ENCODE data around the gene CCDC85B. TPM values are rescaled to one million over a fixed set of nuclear protein-coding genes. Genes with fewer than 3 reads are reported as not detected.
"Not testable (repeated sequence)": the region's sequence is repeated elsewhere in the genome, so short reads cannot be mapped to it uniquely, and the experiment has no call there.

Gene CCDC85B
- 10 to 100 TPM; 10.6 to 20.8 (median 13.6) TPM for polyA plus RNA-seq (ENCODE audit: insufficient read length in 3 of 3)
- long read RNA-seq, donor 1, transcript CCDC85B-201 (1 exons, 1,524 nt): major isoform, 37 of 37 reads
- long read RNA-seq, donor 1, partial matches to known transcripts: 0 of 37 reads
- long read RNA-seq, donor 1, other reads (novel, unspliced or antisense): 0 of 37 reads
- long read RNA-seq, donor 2, transcript CCDC85B-201 (1 exons, 1,524 nt): major isoform, 65 of 65 reads
- long read RNA-seq, donor 2, partial matches to known transcripts: 0 of 65 reads
- long read RNA-seq, donor 2, other reads (novel, unspliced or antisense): 0 of 65 reads
- long read RNA-seq, donor 3, transcript CCDC85B-201 (1 exons, 1,524 nt): major isoform, 51 of 51 reads
- long read RNA-seq, donor 3, partial matches to known transcripts: 0 of 51 reads
- long read RNA-seq, donor 3, other reads (novel, unspliced or antisense): 0 of 51 reads
- long read RNA-seq, donor 4, transcript CCDC85B-201 (1 exons, 1,524 nt): major isoform, 55 of 55 reads
- long read RNA-seq, donor 4, partial matches to known transcripts: 0 of 55 reads
- long read RNA-seq, donor 4, other reads (novel, unspliced or antisense): 0 of 55 reads
- long read RNA-seq, donor 5, transcript CCDC85B-201 (1 exons, 1,524 nt): major isoform, 32 of 32 reads
- long read RNA-seq, donor 5, partial matches to known transcripts: 0 of 32 reads
- long read RNA-seq, donor 5, other reads (novel, unspliced or antisense): 0 of 32 reads
- long read RNA-seq, donor 6, transcript CCDC85B-201 (1 exons, 1,524 nt): major isoform, 27 of 27 reads
- long read RNA-seq, donor 6, partial matches to known transcripts: 0 of 27 reads
- long read RNA-seq, donor 6, other reads (novel, unspliced or antisense): 0 of 27 reads
- long read RNA-seq, donor 7, transcript CCDC85B-201 (1 exons, 1,524 nt): major isoform, 66 of 66 reads
- long read RNA-seq, donor 7, partial matches to known transcripts: 0 of 66 reads
- long read RNA-seq, donor 7, other reads (novel, unspliced or antisense): 0 of 66 reads
- long read RNA-seq, donor 8, transcript CCDC85B-201 (1 exons, 1,524 nt): major isoform, 34 of 34 reads
- long read RNA-seq, donor 8, partial matches to known transcripts: 0 of 34 reads
- long read RNA-seq, donor 8, other reads (novel, unspliced or antisense): 0 of 34 reads
- long read RNA-seq, donor 9, transcript CCDC85B-201 (1 exons, 1,524 nt): major isoform, 65 of 65 reads
- long read RNA-seq, donor 9, partial matches to known transcripts: 0 of 65 reads
- long read RNA-seq, donor 9, other reads (novel, unspliced or antisense): 0 of 65 reads
- long read RNA-seq, donor 10, transcript CCDC85B-201 (1 exons, 1,524 nt): major isoform, 41 of 41 reads
- long read RNA-seq, donor 10, partial matches to known transcripts: 0 of 41 reads
- long read RNA-seq, donor 10, other reads (novel, unspliced or antisense): 0 of 41 reads
- long read RNA-seq, donor 11, transcript CCDC85B-201 (1 exons, 1,524 nt): major isoform, 35 of 35 reads
- long read RNA-seq, donor 11, partial matches to known transcripts: 0 of 35 reads
- long read RNA-seq, donor 11, other reads (novel, unspliced or antisense): 0 of 35 reads
- long read RNA-seq, donor 12, transcript CCDC85B-201 (1 exons, 1,524 nt): major isoform, 53 of 53 reads
- long read RNA-seq, donor 12, partial matches to known transcripts: 0 of 53 reads
- long read RNA-seq, donor 12, other reads (novel, unspliced or antisense): 0 of 53 reads
- long read RNA-seq, donor 13, transcript CCDC85B-201 (1 exons, 1,524 nt): major isoform, 25 of 25 reads
- long read RNA-seq, donor 13, partial matches to known transcripts: 0 of 25 reads
- long read RNA-seq, donor 13, other reads (novel, unspliced or antisense): 0 of 25 reads
- long read RNA-seq, donor 14: 0 reads
- long read RNA-seq, donor 15, transcript CCDC85B-201 (1 exons, 1,524 nt): major isoform, 52 of 52 reads
- long read RNA-seq, donor 15, partial matches to known transcripts: 0 of 52 reads
- long read RNA-seq, donor 15, other reads (novel, unspliced or antisense): 0 of 52 reads
- long read RNA-seq, donor 16, transcript CCDC85B-201 (1 exons, 1,524 nt): major isoform, 52 of 52 reads
- long read RNA-seq, donor 16, partial matches to known transcripts: 0 of 52 reads
- long read RNA-seq, donor 16, other reads (novel, unspliced or antisense): 0 of 52 reads

DNA sequence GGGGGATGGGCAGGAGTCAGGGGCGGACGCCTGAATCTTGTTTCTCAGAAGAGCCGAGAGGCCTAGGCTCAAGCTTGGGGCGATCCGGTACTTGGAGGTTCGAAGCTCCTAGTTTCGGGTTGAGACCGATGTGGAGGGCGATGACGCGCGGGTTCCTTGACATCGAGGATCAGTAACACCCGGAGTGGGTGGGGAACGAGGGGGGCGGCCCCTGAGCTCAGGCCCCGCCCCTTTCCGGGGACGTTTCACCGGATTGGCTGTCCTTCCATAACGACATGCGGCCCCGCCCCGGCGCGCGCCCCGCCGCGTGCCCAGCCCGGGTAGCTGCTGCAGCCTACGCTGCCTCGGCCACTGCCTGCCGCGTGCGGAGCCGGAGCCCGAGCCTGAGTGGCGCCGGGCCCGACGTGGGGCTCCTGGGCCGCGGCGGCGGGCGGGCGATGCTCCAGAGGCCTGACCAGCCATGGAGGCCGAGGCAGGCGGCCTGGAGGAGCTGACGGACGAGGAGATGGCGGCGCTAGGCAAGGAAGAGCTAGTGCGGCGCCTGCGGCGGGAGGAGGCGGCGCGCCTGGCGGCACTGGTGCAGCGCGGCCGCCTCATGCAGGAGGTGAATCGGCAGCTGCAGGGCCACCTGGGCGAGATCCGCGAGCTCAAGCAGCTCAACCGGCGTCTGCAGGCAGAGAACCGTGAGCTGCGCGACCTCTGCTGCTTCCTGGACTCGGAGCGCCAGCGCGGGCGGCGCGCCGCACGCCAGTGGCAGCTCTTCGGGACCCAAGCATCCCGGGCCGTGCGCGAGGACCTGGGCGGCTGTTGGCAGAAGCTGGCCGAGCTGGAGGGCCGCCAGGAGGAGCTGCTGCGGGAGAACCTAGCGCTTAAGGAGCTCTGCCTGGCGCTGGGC, at the start of gene CCDC85B:
Gene CCDC85B, plus strand, starts transcription at position 350 of the 895 bp plus-strand sequence. Its CDS starts 111 bp downstream, at position 461.
- DNase-seq: peak; percentile 97

DNA sequence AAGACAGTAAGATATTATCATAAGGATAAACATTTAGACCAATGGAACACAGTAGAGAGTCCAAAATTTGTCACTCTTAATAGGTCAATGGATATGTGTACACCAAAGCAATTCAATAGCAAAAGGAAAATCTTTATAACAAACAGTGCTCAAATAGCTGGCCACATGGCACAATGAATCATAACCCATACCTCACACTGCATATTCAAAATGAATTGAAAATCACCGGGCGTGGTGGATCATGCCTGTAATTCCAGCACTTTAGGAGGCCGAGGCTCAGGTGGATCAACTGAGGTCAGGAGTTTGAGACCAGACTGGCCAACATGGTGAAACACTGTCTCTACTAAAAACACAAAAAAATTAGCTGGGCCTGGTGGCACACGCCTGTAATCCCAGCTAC, 48.3 kb upstream of the CCDC85B start:
- DNase-seq: no peak

GRCh38 chr11:65843811-65844210, 46.7 kb upstream of the CCDC85B start:
- no peak for DNase-seq

- DNase-seq: no peak
Measured at GRCh38 chr11:65844231-65844872, 46.1 kb upstream of the CCDC85B start.

DNA sequence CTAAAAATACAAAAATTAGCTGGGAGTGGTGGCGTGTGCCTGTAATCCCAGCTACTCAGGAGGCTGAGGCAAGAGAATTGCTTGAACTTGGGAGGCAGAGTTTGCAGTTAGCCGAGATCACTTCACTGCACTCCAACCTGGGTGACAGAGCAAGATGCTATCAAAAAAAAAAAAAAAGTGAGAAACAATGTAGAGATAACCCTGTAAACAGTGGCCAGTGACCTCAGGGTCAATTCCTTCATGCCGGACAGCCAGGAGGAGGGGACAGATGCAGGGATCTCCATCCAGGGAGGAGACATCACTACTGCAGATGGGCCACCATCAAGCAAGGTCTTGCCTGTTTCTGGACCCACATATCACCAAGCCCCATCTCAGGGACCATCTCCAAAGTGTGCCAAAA, 42.7 kb upstream of the CCDC85B start:
- DNase-seq: no peak

- not testable (repeated sequence) for DNase-seq
Measured at GRCh38 chr11:65848693-65849092, 41.8 kb upstream of the CCDC85B start.

GRCh38 chr11:65849366-65849765, 41.1 kb upstream of the CCDC85B start:
- no peak for DNase-seq

GRCh38 chr11:65849771-65850216, 40.7 kb upstream of the CCDC85B start:
- DNase-seq: no peak

DNA sequence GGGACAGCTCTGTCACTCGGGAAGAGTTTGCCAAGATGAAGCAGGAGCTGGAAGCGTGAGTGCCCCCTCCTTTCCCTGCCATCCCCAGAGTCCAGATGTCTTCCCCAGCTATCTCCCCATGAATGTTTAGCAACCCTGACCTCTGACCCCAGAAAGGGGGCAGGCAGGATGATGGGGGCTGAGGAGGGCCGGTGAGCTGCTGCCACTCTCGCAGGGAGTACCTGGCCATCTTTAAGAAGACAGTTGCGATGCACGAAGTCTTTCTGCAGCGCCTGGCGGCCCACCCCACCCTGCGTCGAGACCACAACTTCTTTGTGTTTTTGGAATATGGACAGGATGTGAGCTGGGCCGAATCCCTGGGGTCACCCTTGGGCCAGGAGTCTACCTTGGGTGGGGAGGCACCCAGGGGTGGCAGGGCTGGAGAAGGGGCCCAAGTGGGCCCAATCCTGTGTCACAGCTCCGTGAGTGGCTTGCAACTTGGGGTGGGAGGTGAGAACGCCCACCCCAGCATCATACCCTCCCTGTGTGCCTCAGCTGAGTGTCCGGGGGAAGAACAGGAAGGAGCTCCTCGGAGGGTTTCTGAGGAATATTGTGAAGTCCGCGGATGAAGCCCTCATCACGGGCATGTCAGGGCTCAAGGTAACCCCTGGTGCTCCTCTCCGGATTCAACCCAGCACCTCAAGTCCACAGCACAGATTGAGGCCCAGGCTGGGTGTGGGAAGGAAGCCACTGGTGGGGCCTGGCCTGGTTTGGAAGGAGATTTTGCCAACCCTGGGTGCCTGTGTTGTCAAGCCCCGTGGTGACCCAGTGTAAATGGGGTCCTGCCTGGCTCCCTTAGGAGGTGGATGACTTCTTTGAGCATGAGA, 40.0 kb upstream of the CCDC85B start:
- no peak for DNase-seq

DNA sequence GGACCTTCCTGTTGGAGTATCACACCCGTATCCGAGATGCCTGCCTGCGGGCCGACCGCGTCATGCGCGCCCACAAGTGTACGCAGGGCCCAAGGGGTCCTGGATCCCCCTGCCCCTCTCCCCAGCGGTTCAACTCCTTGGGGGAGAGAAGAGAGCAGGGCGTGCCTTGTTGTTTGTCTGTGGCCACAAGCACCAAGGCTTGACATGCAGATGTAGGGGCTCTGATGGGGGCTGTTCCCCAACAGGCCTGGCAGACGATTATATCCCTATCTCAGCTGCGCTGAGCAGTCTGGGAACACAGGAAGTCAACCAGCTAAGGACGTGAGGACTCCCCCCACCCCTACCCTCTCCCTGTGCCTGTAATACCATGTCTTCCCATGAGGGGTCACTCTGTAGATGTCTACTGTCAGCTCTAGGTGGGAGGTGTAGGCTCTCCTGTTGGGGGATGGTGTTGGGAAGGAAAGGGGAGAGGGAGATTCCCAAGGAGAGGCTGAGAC, 39.3 kb upstream of the CCDC85B start:
- DNase-seq: no peak

- no peak for DNase-seq
Measured at GRCh38 chr11:65851811-65852507, 38.5 kb upstream of the CCDC85B start.

DNA sequence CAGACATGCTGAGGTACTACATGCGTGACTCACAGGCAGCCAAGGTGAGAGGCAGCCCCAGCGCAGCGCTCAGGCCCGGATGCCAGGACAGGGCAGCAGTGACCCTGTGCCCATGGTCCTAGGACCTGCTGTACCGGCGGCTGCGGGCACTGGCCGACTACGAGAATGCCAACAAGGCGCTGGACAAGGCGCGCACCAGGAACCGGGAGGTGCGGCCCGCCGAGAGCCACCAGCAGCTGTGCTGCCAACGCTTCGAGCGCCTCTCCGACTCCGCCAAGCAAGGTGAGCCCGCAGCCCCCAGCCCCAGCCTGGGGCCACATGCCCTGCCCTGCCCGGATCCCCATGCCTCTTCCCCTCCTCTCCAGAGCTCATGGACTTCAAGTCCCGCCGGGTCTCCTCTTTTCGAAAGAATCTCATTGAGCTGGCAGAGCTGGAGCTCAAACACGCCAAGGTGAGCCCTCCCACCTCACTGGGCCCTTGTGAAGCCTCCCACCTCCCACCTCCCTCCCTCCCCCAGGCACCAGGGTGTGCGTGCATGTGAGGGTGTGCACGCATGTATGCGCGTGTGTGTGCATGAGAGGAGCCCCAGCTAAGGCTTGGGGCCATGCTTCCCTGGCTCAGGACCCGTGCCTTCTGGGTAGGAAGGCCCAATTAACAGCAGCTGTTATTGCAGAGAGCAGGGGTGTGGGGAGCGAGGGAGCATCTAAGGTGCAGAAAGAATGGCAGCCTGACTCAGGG, 37.8 kb upstream of the CCDC85B start:
- no peak for DNase-seq

DNA sequence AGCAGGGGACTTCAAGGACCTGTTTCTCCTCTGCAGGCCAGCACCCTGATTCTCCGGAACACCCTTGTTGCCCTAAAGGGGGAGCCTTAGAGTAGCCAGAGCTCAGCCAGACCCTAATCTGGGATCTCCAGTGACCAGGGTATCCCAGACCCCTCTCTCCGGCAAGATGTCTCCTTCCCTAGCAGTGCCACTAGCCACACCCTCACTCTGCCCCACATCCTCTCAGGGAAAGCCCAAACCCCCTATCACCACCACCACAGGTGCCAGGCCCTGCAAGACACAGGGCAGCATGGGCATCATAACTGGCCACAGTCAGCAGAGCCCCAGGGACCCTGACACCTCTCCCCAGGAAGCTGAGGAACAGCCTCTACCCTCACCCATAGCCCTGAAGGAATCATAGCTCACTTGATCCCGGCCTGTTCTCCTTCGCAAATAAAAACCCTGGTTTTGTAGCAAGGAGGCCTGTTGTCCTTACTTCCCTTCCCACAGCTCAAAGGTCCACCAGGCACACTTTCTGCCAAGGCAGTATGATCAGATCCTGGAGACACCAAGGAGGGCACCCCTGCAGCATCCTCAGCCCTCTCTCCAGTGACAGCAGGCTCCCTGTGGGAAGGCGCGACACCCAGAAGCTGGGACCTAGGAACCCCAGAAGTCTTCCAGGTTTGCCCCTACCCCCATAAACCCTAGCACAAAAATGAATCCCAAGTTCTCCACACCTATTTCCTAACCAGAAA, 37.1 kb upstream of the CCDC85B start:
- DNase-seq: no peak

DNA sequence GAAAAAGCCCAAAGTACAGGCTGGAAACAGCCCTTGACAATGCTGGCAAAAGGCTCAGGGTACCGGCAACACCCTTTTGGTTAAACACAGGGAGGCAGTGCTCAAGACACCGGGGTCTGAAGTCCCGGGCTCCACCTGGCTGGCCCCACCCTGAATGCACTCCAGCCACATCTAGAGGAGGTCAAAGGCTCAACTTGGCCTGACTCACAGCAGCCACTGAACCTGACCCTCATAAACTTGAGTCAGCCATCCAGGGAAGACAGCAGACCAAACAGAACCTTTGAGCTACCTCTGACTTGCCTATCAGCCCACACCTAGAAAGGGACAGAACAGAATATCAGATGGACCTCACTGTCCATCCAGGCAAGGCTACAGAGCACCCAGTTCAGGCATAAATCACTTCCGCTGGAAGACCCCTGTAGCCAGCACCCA, 36.3 kb upstream of the CCDC85B start:
- DNase-seq: no peak
